ENCODE results near the gene TLDC2.
"Not testable (repeated sequence)": the region's sequence is repeated elsewhere in the genome, so short reads cannot be mapped to it uniquely, and the experiment has no call there.

TLDC2 gene

GRCh38 chr20:36906086-36906485 is 30.1 kb downstream of the TLDC2 start:
- not testable (repeated sequence) for DNase-seq (ENCODE audit: low read depth in 2 of 2)

GRCh38 chr20:36908603-36909002 is 32.7 kb downstream of the TLDC2 start:
- no peak for DNase-seq (ENCODE audit: low read depth in 2 of 2)

GRCh38 chr20:36916199-36916598 is 40.3 kb downstream of the TLDC2 start:
- no peak for DNase-seq (ENCODE audit: low read depth in 2 of 2)

GRCh38 chr20:36917240-36917639 is 41.3 kb downstream of the TLDC2 start:
- no peak for DNase-seq (ENCODE audit: low read depth in 2 of 2)

- no peak for DNase-seq (ENCODE audit: low read depth in 2 of 2)
Measured at GRCh38 chr20:36917943-36918342, 42.0 kb downstream of the TLDC2 start.

GRCh38 chr20:36919715-36920333 is 43.9 kb downstream of the TLDC2 start:
- no peak for DNase-seq (ENCODE audit: low read depth in 2 of 2)

- no peak for DNase-seq (ENCODE audit: low read depth in 2 of 2)
Measured at GRCh38 chr20:36920334-36920730, 44.4 kb downstream of the TLDC2 start.

GRCh38 chr20:36924167-36925045 is 48.5 kb downstream of the TLDC2 start:
- DNase-seq (ENCODE audit: low read depth in 2 of 2) = no peak

- no peak for DNase-seq (ENCODE audit: low read depth in 2 of 2)
Measured at GRCh38 chr20:36925234-36925633, 49.3 kb downstream of the TLDC2 start.

- DNase-seq (ENCODE audit: low read depth in 2 of 2) = no peak
Measured at GRCh38 chr20:36926653-36927200, 50.8 kb downstream of the TLDC2 start.

- DNase-seq (ENCODE audit: low read depth in 2 of 2) = no peak
Measured at GRCh38 chr20:36927704-36928103, 51.8 kb downstream of the TLDC2 start.

GRCh38 chr20:36929290-36929689 is 53.4 kb downstream of the TLDC2 start:
- DNase-seq (ENCODE audit: low read depth in 2 of 2) = no peak

- no peak for DNase-seq (ENCODE audit: low read depth in 2 of 2)
Measured at GRCh38 chr20:36929691-36930090, 53.8 kb downstream of the TLDC2 start.

GRCh38 chr20:36932067-36932466 is 56.1 kb downstream of the TLDC2 start:
- not testable (repeated sequence) for DNase-seq (ENCODE audit: low read depth in 2 of 2)

- no peak for DNase-seq (ENCODE audit: low read depth in 2 of 2)
Measured at GRCh38 chr20:36932476-36933426, 56.8 kb downstream of the TLDC2 start.

GRCh38 chr20:36933571-36933970 is 57.6 kb downstream of the TLDC2 start:
- DNase-seq (ENCODE audit: low read depth in 2 of 2) = not testable (repeated sequence)

GRCh38 chr20:36936341-36936740 is 60.4 kb downstream of the TLDC2 start:
- DNase-seq (ENCODE audit: low read depth in 2 of 2) = no peak

GRCh38 chr20:36936761-36937401 is 60.9 kb downstream of the TLDC2 start:
- DNase-seq (ENCODE audit: low read depth in 2 of 2) = not testable (repeated sequence)

GRCh38 chr20:36937402-36937770 is 61.4 kb downstream of the TLDC2 start:
- no peak for DNase-seq (ENCODE audit: low read depth in 2 of 2)

GRCh38 chr20:36941401-36941835 is 65.5 kb downstream of the TLDC2 start:
- DNase-seq (ENCODE audit: low read depth in 2 of 2) = no peak
